K562 (cell line): Measurements from ENCODE around the gene EEPD1. TPM values are rescaled to one million over a fixed set of nuclear protein-coding genes. Genes with fewer than 3 reads are reported as not detected.
A peak's percentile ranks its signal among the peaks of the same experiment; 100 is the strongest.

ENCODE experiments used
- CBFB ChIP-seq: sonication (generic); formaldehyde crosslinking; IDR thresholded peaks from 2 replicates; pipeline ENCODE4 v1.4.0; 2020; ENCODE audit warnings: mild to moderate bottlenecking, missing genetic modification reagents
- COPS2 ChIP-seq: fragments of 450-650 bp; conservative IDR thresholded peaks from 2 replicates; pipeline ENCODE4 v1.6.1; 2016; ENCODE audit warnings: mild to moderate bottlenecking, moderate library complexity
- MAFF ChIP-seq: IDR thresholded peaks from 2 replicates; pipeline ENCODE4 v1.6.1; 2012; ENCODE audit warnings: low read length, improper control_type of control experiment
- MTA2 ChIP-seq: fragments of 450-650 bp; IDR thresholded peaks from 2 replicates; pipeline ENCODE4 v1.6.1; 2016; ENCODE audit warnings: low read depth
- NFE2L1 ChIP-seq: fragments of 450-650 bp; IDR thresholded peaks from 2 replicates; pipeline ENCODE4 v1.6.1; 2016; ENCODE audit warnings: missing genetic modification characterization, low read depth, mild to moderate bottlenecking, missing compliant biosample characterization, moderate library complexity, borderline replicate concordance
- PTBP1 ChIP-seq: fragments of 200-400 bp; formaldehyde crosslinking; IDR thresholded peaks from 2 replicates; pipeline ENCODE4 v1.6.1; 2017; ENCODE audit warnings: low read depth, low read length
- SETDB1 ChIP-seq: IDR thresholded peaks from one replicate; pipeline ENCODE4 v1.6.1; 2012; ENCODE audit warnings: low read length, control low read depth, inconsistent platforms
- SMAD3 ChIP-seq: fragments of 450-650 bp; formaldehyde crosslinking; conservative IDR thresholded peaks from 2 replicates; pipeline ENCODE4 v1.4.0; 2020; ENCODE audit warnings: mild to moderate bottlenecking
- XRCC5 ChIP-seq: fragments of 200-400 bp; formaldehyde crosslinking; IDR thresholded peaks from 2 replicates; pipeline ENCODE4 v1.6.1; 2017; ENCODE audit warnings: low read depth, mild to moderate bottlenecking, low read length
- ZFP1 ChIP-seq: fragments of 450-650 bp; formaldehyde crosslinking; IDR thresholded peaks from 2 replicates; pipeline ENCODE4 v1.4.0; 2020; ENCODE audit warnings: mild to moderate bottlenecking, mixed read lengths
- ZFP30 ChIP-seq: fragments of 250-450 bp; sonication (Bioruptor Pico); IDR thresholded peaks from 2 replicates; pipeline ENCODE4 v1.8.0; 2022; ENCODE audit warnings: moderate library complexity, mild to moderate bottlenecking, inconsistent platforms, borderline replicate concordance
- ZKSCAN1 ChIP-seq: fragments of 150-350 bp; IDR thresholded peaks from 2 replicates; pipeline ENCODE4 v1.6.1; 2016; ENCODE audit warnings: low read depth, low read length
- ZNF121 ChIP-seq: sonication (generic); formaldehyde crosslinking; conservative IDR thresholded peaks from 2 replicates; pipeline ENCODE4 v1.8.0; 2022; ENCODE audit warnings: missing genetic modification reagents
- ZNF75A ChIP-seq: fragments of 450-650 bp; formaldehyde crosslinking; IDR thresholded peaks from 2 replicates; pipeline ENCODE4 v1.4.0; 2020; ENCODE audit warnings: mild to moderate bottlenecking
- polyA plus RNA-seq, 8 experiments: library from polyadenylated mRNA; depleted of rRNA in 4 of 8; stranded (reverse) in 5 of 8; unstranded in 3 of 8; fragments of >200 nt; fragmentation: Nextera tagmentation in 2 of 8; fragmentation: Illumina TruSeq in 1 of 8; extraction: Ambion mirVana in 2 of 8; extraction: Trizol in 1 of 8; gene quantifications; 2 replicates each; pipeline versions ENCODE4 v1.2.1 to v1.2.3, GENCODE V29; 2011 to 2014; ENCODE audit warnings: inconsistent platforms in 1 of 8, missing spikeins in 1 of 8
- total RNA-seq, 7 experiments: library from RNA; depleted of rRNA in 6 of 7; stranded (reverse); fragments of >200 nt in 6 of 7; fragmentation: Illumina TruSeq in 2 of 7; extraction: Trizol in 2 of 7; gene quantifications; 2 replicates each; pipeline versions ENCODE4 v1.2.1 to v1.2.3, GENCODE V29; 2011 to 2021; ENCODE audit warnings: low replicate concordance in 1 of 7
- TF ChIP-seq, protein P1 (sequence below): fragments of 250-450 bp; sonication (Bioruptor Pico); IDR thresholded peaks from 2 replicates; pipeline ENCODE4 v1.8.0; 2022; ENCODE audit warnings: moderate library complexity, mild to moderate bottlenecking, inconsistent platforms
- TF ChIP-seq, protein P2 (sequence below): IDR thresholded peaks from 3 replicates; pipeline ENCODE4 v1.6.1; 2011; ENCODE audit warnings: borderline replicate concordance, mild to moderate bottlenecking; ENCODE audit not compliant: insufficient read length, insufficient read depth
- TF ChIP-seq, protein P3 (sequence below): sonication (generic); formaldehyde crosslinking; IDR thresholded peaks from 2 replicates; pipeline ENCODE4 v1.8.1; 2022; ENCODE audit warnings: missing genetic modification reagents
- TF ChIP-seq, protein P4 (sequence below): fragments of 450-650 bp; formaldehyde crosslinking; IDR thresholded peaks from 2 replicates; pipeline ENCODE4 v1.4.0; 2020; ENCODE audit warnings: mild to moderate bottlenecking, moderate library complexity
- TF ChIP-seq, protein P5 (sequence below): fragments of 250-450 bp; sonication (Bioruptor Pico); IDR thresholded peaks from 2 replicates; pipeline ENCODE4 v1.8.0; 2021; ENCODE audit warnings: moderate library complexity, mild to moderate bottlenecking, inconsistent platforms
- TF ChIP-seq, protein P6 (sequence below): sonication (generic); formaldehyde crosslinking; IDR thresholded peaks from 2 replicates; pipeline ENCODE4 v1.8.1; 2022; ENCODE audit warnings: missing genetic modification reagents

EEPD1 gene
- total and polyA plus RNA-seq, 9 of the 15 experiments (the other 6 are each of a cell fraction or from before 2014, with no cell fraction given): 0.01 to 1.5 (median 0.74) TPM; not detected in 1

DNA sequence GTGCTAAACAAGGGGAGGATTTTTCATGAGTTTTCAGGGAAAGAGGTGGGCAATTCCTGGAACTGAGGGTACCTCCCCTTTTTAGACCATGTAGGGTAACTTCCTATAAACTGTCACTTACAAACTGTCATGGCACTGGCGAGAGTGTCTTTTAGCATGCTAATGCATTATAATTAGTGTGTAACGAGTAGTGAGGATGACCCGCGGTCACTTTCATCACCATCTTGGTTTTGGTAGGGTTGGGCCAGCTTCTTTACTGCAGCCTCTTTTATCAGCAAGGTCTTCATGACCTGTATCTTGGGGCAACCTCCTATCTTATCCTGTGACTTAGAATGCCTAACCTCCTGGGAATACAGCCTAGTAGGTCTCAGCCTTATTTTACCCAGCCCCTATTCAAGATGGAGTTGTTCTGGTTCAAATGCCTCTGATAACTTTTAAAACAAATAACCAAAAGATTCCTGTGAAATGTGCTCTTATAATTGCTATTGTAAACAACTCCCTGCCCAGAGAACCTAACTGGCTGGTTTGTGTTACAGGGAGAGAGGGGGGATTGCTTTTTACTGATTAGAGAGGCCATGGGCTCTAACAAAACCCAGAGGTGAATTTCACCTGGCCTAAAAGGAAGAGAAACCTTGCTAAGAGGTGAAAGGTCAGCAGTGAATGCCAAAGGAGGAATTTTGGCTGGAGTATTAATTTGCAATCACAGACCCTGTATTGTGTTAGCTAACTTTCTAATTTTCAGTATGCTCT lies 64.3 kb downstream of the EEPD1 start (continued):
- TF ChIP-seq ZKSCAN1 (no peak), PTBP1 (no peak), XRCC5 (no peak), MAFF (no peak), CBFB (CRISPR knock-in tag) (no peak), ZFP1 (0 out of 2 replicates have a peak, but pooled peaks have one; percentile 66), MTA2 (no peak), ZNF75A (peak; percentile 58; the same call in 1 of the 2 replicates), COPS2 (no peak), SMAD3 (CRISPR knock-in tag) (peak; percentile 89), SETDB1 (no peak), ZFP30 (CRISPR knock-in tag) (no peak), ZNF121 (no peak), NFE2L1 (tag) (peak; percentile 54; the same call in 1 of the 2 replicates)
- TF ChIP-seq, protein P1, sequence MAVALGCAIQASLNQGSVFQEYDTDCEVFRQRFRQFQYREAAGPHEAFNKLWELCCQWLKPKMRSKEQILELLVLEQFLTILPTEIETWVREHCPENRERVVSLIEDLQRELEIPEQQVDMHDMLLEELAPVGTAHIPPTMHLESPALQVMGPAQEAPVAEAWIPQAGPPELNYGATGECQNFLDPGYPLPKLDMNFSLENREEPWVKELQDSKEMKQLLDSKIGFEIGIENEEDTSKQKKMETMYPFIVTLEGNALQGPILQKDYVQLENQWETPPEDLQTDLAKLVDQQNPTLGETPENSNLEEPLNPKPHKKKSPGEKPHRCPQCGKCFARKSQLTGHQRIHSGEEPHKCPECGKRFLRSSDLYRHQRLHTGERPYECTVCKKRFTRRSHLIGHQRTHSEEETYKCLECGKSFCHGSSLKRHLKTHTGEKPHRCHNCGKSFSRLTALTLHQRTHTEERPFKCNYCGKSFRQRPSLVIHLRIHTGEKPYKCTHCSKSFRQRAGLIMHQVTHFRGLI (CRISPR knock-in tag): peak; percentile 86
- TF ChIP-seq, protein P2, sequence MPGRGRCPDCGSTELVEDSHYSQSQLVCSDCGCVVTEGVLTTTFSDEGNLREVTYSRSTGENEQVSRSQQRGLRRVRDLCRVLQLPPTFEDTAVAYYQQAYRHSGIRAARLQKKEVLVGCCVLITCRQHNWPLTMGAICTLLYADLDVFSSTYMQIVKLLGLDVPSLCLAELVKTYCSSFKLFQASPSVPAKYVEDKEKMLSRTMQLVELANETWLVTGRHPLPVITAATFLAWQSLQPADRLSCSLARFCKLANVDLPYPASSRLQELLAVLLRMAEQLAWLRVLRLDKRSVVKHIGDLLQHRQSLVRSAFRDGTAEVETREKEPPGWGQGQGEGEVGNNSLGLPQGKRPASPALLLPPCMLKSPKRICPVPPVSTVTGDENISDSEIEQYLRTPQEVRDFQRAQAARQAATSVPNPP: no peak
- TF ChIP-seq, protein P3, sequence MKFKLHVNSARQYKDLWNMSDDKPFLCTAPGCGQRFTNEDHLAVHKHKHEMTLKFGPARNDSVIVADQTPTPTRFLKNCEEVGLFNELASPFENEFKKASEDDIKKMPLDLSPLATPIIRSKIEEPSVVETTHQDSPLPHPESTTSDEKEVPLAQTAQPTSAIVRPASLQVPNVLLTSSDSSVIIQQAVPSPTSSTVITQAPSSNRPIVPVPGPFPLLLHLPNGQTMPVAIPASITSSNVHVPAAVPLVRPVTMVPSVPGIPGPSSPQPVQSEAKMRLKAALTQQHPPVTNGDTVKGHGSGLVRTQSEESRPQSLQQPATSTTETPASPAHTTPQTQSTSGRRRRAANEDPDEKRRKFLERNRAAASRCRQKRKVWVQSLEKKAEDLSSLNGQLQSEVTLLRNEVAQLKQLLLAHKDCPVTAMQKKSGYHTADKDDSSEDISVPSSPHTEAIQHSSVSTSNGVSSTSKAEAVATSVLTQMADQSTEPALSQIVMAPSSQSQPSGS: no peak
- TF ChIP-seq, protein P4, sequence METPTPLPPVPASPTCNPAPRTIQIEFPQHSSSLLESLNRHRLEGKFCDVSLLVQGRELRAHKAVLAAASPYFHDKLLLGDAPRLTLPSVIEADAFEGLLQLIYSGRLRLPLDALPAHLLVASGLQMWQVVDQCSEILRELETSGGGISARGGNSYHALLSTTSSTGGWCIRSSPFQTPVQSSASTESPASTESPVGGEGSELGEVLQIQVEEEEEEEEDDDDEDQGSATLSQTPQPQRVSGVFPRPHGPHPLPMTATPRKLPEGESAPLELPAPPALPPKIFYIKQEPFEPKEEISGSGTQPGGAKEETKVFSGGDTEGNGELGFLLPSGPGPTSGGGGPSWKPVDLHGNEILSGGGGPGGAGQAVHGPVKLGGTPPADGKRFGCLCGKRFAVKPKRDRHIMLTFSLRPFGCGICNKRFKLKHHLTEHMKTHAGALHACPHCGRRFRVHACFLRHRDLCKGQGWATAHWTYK (CRISPR knock-in tag): peak; percentile 97
- TF ChIP-seq, protein P5, sequence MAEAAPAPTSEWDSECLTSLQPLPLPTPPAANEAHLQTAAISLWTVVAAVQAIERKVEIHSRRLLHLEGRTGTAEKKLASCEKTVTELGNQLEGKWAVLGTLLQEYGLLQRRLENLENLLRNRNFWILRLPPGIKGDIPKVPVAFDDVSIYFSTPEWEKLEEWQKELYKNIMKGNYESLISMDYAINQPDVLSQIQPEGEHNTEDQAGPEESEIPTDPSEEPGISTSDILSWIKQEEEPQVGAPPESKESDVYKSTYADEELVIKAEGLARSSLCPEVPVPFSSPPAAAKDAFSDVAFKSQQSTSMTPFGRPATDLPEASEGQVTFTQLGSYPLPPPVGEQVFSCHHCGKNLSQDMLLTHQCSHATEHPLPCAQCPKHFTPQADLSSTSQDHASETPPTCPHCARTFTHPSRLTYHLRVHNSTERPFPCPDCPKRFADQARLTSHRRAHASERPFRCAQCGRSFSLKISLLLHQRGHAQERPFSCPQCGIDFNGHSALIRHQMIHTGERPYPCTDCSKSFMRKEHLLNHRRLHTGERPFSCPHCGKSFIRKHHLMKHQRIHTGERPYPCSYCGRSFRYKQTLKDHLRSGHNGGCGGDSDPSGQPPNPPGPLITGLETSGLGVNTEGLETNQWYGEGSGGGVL (CRISPR knock-in tag): no peak
- TF ChIP-seq, protein P6, sequence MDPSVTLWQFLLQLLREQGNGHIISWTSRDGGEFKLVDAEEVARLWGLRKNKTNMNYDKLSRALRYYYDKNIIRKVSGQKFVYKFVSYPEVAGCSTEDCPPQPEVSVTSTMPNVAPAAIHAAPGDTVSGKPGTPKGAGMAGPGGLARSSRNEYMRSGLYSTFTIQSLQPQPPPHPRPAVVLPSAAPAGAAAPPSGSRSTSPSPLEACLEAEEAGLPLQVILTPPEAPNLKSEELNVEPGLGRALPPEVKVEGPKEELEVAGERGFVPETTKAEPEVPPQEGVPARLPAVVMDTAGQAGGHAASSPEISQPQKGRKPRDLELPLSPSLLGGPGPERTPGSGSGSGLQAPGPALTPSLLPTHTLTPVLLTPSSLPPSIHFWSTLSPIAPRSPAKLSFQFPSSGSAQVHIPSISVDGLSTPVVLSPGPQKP: no peak
